Measurements from ENCODE around the gene MC3R. TPM values are rescaled to one million over a fixed set of nuclear protein-coding genes. Genes with fewer than 3 reads are reported as not detected.

The MC3R gene
- total and polyA plus RNA-seq, 2 of the 8 experiments (the other 6 are each of a cell fraction or from before 2014, with no cell fraction given): not detected

- POLR2A ChIA-PET (ENCODE audit: partially characterized antibody): interaction anchor here (1.2 kb wide), 1 partner anchor 110 kb away, joined by 3 read pairs; no protein-coding TSS in a partner anchor
- no peak overlapping the region for H3K4me2 ChIP-seq (ENCODE audit: insufficient read depth in 1 of 2, low read depth in 2 of 2, low read length in 2 of 2)
- no peak for DNase-seq (ENCODE audit: low read depth in 1 of 2, low spot score in 2 of 2)
- CTCF ChIA-PET (ENCODE audit: partially characterized antibody): interaction anchor here (0.8 to 3.7 kb wide), 3 partner anchors 15 to 129 kb away, joined by 3 to 10 read pairs (median 5); no protein-coding TSS in a partner anchor
- no peak overlapping the region for H3K18ac ChIP-seq (ENCODE audit: extremely low read depth, low read length)
- FAIRE-seq: no peak
- 47% methylated on average over 2 of the region's 2 CpGs; no CpG with 5 or more reads in 1 of the 2 experiments for WGBS, 2 experiments (ENCODE audit: extremely low coverage in 1 of 2, insufficient coverage in 1 of 2, insufficient read length in 1 of 2, insufficient replicate concordance in 2 of 2, low coverage in 1 of 2, low lambda C conversion rate in 2 of 2, missing lambda C conversion rate in 1 of 2)
- no peaks in the 10 kb centered on the region for H3K79me1 ChIP-seq (ENCODE audit: low read depth, low read length)
- H3K36me3 ChIP-seq (ENCODE audit: control insufficient read depth in 2 of 4, insufficient read depth in 4 of 4, low read length in 3 of 4): no peaks in the 10 kb centered on the region
- H3K4ac ChIP-seq (replicated peaks; ENCODE audit: insufficient read length, low read depth, low read length): no peak overlapping the region
- peaks cover 19 to 77% of the 10 kb centered on the region in 2 experiments; a peak in 3 of 4 replicates for H3K9me3 ChIP-seq (ENCODE audit: insufficient read depth in 2 of 2, low read depth in 1 of 2, low read length in 1 of 2)
- H2AFZ ChIP-seq (ENCODE audit: low read length): no peak overlapping the region
- no peak overlapping the region for H4K5ac ChIP-seq (ENCODE audit: insufficient read length, low read depth, low read length)
- no peak overlapping the region for H3K27ac ChIP-seq (ENCODE audit: low read depth, low read length)
- H4K91ac ChIP-seq (replicated peaks; ENCODE audit: insufficient read length, low read length): no peak overlapping the region
- H2BK12ac ChIP-seq (ENCODE audit: low read depth, low read length): no peak overlapping the region
- H3K14ac ChIP-seq (ENCODE audit: insufficient read length): no peak overlapping the region
- H3K23ac ChIP-seq (ENCODE audit: insufficient read length): no peak overlapping the region
- no peak overlapping the region for H4K8ac ChIP-seq (ENCODE audit: extremely low read depth, insufficient read depth, low read length)
- H3K79me2 ChIP-seq (ENCODE audit: control insufficient read depth in 1 of 2, insufficient read depth in 2 of 2, low read length in 2 of 2): no peaks in the 10 kb centered on the region
- no peak overlapping the region for H3K56ac ChIP-seq (replicated peaks; ENCODE audit: insufficient read length, low read depth, low read length)
- no peak for TF ChIP-seq MAFK (IDR thresholded peaks at IDR 0.05; ENCODE audit: low read depth, low read length)
- H4K20me1 ChIP-seq (replicated peaks in 1 of 2; ENCODE audit: control insufficient read depth in 1 of 2, insufficient read depth in 2 of 2, low read length in 2 of 2): no peaks in the 10 kb centered on the region
- H3K9ac ChIP-seq (replicated peaks in 1 of 4; ENCODE audit: extremely low read depth in 1 of 4, low read depth in 3 of 4, low read length in 3 of 4): no peak overlapping the region
- H3K23me2 ChIP-seq (ENCODE audit: low read depth, low read length): no peaks in the 10 kb centered on the region
- H2BK20ac ChIP-seq (ENCODE audit: low read length): no peak overlapping the region
- no peak overlapping the region for H3K4me3 ChIP-seq (ENCODE audit: extremely low read depth in 1 of 4, insufficient read depth in 2 of 4, low read depth in 3 of 4, low read length in 4 of 4)
- no peak overlapping the region for H2AK5ac ChIP-seq (ENCODE audit: low read depth, low read length)
- no peaks in the 10 kb centered on the region; a peak in 1 of 7 replicates for H3K27me3 ChIP-seq (replicated peaks in 1 of 4; ENCODE audit: control insufficient read depth in 3 of 4, extremely low read depth in 1 of 4, insufficient read depth in 3 of 4, low read length in 3 of 4)
- H2BK120ac ChIP-seq (replicated peaks; ENCODE audit: low read depth, low read length): no peak overlapping the region
- no peak overlapping the region for H2BK15ac ChIP-seq (ENCODE audit: low read length)
- no peaks in the 10 kb centered on the region for H3K4me1 ChIP-seq (replicated peaks in 1 of 4; ENCODE audit: control insufficient read depth in 3 of 4, insufficient read depth in 4 of 4, low read length in 3 of 4)
- no peak overlapping the region for H2BK5ac ChIP-seq (ENCODE audit: low read depth, low read length)
Observed at GRCh38 chr20:56215115-56215514, 33.4 kb upstream of the MC3R start.
